GM21825 (cell line): Measurements from ENCODE around the gene UGGT1.
"Not testable (repeated sequence)": the region's sequence is repeated elsewhere in the genome, so short reads cannot be mapped to it uniquely, and the experiment has no call there.

Experiments used
- ATAC-seq: cut with Tn5 transposase; IDR thresholded peaks from one replicate; pipeline ENCODE4 v1.9.1; 2021; ENCODE audit warnings: mild to moderate bottlenecking, moderate library complexity; ENCODE audit not compliant: unreplicated experiment

UGGT1 gene

DNA sequence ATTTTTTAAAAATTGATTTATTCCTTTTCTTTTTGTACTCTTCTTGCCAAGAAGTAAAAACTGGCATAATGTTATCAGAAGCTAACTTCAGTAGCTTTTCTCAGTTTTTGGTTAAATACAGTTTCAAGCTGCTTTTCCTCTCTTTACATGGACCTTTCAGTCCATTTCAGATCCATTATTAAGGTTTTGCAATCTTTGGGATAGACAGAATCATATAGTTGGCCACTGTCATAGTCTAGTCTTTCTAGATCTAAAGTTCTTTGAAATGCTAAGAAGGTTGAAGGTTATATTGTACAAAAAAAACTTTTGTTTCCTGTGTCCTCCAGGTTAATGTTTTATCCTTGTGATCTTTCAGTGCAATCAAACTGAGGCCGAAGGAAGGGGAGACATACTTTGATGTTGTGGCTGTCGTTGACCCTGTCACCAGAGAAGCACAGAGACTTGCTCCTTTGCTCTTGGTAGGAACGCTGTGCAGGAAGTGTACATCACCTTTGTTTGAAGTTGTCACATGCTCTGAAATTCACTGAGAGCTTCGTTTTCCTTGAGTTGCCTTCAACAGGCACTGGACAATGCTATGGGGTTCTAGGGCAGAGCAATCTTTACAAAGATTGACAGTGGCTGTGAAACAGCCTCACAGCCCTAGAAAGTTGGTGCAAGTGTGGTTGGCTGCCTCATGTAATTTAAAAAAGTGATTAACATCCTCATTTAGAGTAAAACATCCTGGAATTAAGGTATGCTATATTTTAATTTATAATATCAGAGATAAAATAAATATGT, 79.1 kb downstream of the UGGT1 start:
- no peak for ATAC-seq

DNA sequence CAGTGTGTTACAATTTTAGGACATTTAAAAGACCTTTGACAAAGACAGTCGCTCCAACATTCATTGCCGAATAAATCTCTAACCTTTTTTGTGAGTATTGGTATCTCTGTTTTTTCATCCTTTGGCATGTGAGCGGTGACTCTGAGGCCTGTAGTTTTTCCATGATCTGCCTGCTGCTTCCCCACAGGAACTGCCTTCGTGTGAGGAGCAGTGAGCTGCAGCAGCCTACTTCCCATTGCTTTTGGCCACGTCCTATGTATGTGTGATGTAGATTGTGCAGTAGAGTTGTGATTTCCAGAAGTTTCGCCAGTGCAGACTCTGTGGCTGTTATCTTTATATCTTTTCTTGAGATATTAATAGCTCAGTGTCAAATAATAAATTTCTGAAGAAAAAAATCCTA, 79.8 kb downstream of the UGGT1 start:
- no peak for ATAC-seq

DNA sequence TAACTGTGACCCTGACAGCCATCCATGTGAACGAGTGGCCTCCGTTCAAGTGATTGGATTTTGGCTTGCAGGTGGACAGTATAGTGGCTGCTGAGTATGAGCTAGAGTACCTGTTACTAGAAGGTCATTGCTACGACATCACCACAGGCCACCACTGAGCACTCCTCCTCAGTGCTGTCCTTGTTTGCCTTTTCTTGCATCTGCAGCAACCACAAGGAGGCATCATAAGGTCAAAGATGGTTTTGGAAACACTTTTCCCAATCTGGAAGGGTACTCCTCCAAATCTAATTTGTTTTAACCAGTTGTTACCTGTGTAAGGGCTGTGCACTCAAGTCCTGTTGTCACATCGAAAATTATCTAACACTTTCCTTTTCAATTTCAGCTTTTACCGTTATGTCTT, 81.2 kb downstream of the UGGT1 start:
- ATAC-seq, result no peak

DNA sequence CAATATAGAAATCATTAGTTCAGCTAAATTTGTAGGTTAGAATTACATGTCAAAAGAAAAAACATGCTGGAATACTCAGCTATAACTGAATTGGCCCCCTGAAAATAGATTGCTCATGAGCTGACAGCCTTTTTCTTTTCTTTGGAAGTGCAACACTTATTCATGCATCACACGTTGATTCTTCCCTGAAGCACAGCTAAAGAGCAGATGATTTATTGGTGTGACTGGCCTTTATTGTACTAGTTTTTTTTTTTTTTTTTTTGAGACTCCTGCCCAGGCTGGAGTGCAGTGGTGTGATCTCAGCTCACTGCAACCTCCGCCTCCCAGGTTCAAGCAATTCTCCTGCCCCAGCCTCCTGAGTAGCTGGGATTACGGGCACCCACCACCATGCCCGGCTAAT, 83.1 kb downstream of the UGGT1 start:
- not testable (repeated sequence) for ATAC-seq

DNA sequence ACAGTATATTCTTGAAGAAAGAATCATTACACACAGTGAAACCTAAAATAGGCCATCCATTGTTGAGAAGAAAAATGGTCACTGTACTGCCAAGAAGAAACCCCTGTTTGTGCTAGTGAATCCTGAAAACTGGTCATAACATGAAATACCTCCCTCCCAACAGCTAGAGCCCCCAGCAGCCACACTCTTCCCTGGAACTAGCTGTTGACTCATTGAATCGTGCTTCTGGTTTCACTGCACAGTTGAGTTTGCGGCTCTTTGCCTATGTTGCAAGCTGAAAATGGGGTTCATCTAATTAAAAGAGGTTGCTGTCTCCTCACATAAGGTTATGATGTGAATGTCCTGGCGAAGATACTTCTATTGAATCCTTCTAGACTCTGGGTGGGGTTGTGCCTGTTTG, 86.3 kb downstream of the UGGT1 start:
- ATAC-seq, result no peak

DNA sequence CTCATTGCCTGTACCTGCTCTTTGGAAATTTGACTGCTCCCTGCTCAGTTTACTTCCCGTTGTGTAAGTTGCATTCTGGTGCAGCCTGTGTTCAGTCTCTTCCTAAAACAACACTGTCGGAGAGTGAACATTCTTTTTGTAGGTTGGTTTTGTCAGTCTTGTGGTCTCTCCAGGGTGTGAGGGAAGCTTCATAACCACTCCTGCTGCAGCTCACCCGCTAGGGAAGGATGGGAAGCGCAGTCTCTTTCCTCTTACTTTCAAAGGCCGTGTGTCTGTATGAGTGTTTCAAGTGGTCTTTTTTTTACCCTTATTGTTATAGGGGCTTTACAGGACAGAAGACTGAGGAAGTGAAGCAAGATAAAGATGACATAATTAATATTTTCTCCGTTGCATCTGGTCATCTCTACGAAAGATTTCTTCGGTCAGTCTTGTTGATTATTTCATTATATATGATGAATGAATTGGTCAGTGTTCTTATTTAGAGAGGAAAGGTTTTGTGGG, 87.2 kb downstream of the UGGT1 start:
- no peak for ATAC-seq

DNA sequence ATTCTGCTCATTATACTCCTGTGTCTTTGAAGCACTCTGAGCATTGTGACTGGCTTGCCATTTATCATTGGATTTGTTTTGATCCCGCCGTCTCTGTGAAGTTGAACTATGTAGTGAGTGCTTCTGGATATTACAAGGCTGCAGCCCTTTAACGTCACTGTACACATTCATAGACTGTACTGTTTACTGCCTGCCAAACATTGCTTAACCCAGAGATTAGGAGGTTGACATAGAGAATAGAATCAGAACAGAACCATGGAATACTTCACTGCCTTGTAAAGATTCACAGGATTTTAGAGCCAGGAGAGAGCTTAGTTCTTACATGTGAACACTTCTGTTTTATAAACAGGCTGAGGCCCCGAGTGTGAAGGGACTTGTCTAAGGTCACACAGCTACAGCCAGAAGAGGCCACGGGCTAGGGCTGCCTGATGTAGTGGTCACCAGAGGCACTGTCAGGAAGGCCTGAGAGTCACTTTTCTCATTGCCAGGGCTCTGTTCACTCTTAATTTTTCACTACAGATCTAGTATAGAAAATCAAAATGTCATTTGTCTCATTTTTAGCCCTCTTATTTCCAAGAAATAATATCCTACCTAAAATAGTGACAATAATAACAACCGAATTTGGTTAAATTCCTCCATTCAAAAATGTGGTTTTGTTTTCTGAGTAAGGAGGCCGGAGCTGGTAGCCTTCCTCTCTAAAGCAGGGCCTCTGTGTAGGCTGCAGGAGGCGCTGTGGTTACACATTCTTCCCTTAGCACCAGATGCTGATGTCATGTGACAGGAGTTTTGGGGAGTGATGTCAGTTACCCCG, 87.9 kb downstream of the UGGT1 start:
- no peak for ATAC-seq

- ATAC-seq, result no peak
These were observed 88.4 kb downstream of the UGGT1 start for GRCh38 chr2:128179461-128179755.

- ATAC-seq, result no peak
These were observed 89.0 kb downstream of the UGGT1 start for GRCh38 chr2:128180031-128180430.

GRCh38 chr2:128185576-128185975, 94.6 kb downstream of the UGGT1 start:
- ATAC-seq, result no peak

GRCh38 chr2:128187032-128187654, 96.1 kb downstream of the UGGT1 start:
- no peak for ATAC-seq

DNA sequence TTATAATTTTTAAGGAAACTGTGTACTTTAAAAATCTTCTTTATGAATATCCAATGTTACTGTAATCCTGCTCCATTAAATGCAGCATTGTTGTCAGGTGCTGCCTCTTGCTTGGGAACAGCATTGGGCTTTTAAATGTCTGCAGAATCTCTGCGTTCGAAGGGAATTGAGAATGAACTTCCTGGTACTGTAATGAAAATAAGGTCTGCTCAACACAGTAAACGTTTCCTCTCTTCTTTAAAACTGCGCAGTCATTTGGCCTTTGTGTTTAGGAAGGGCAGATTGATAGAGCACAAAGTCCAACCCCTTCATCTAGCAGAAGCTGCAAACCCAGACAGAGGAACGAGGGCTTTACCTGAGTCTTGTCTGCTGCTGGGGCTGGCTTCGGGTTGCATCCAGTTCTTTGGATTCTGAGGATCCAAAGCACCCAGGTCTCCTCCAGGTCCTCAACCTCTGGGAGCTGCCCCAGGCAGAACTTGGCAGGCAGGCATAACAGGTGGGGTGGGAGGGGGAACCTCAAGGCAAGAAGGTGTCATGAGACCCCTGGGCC, 104.5 kb downstream of the UGGT1 start:
- no peak for ATAC-seq

- no peak for ATAC-seq
These were observed 105.0 kb downstream of the UGGT1 start for GRCh38 chr2:128196026-128196425.

GRCh38 chr2:128196471-128196931, 105.5 kb downstream of the UGGT1 start:
- ATAC-seq, result no peak

DNA sequence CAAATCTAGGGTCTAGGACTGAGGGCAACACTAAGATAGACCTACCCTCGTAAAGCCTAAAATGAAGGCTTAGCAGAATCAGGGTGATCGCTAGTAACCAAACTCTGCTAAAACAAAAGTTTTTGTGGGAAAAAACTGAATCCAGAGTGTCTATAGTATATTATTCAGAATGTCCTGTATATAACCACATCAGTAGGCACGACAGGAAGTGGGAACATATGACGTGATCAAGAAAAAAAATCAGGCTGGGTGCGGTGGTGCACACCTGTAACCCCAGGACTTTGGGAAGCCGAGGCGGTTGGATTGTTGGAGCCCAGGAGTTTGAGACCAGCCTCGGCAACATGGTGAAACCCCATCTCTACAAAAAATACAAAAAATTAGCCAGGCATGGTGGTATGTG, 106.1 kb downstream of the UGGT1 start:
- ATAC-seq, result no peak

DNA sequence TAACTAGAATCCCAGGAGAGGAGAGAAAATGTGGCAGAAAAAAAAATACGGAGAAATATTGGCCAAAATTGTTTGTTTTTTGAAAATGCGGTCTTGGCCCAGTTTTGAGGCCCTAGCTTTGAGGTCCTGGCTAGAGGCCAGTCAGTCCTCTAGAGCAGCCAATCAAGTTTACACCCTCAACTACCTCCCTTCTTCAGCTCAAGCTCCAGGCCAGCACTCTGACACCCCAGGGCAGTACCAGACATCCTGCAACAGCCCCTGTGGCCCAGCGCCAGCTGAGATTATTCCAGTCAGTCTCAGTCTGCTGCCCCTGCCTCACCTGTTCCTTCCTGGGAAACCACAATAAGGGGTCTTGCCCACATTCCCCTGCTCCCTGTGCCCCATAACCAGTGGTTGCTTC, 107.7 kb downstream of the UGGT1 start:
- no peak for ATAC-seq

GRCh38 chr2:128199141-128199540, 108.1 kb downstream of the UGGT1 start:
- no peak for ATAC-seq

DNA sequence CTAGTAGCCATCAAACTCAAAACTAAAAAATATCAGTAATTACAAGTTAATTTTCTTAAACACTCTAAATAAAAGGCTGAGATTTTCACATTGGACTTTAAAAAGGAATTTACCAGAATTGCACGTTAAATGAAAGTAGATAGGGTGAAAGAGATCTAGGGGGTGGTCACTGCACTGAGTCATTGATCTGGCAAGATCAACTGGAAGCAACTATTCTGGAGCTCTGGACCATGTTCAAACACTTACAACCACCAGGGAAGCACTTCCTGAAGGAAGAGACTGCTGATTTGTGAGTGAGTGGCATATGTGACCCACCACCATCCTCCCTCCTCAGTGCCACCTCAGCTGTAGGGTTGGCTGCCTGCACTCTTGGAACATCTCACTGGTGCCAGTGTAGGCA, 111.8 kb downstream of the UGGT1 start:
- ATAC-seq, result no peak

GRCh38 chr2:128206245-128206644, 115.2 kb downstream of the UGGT1 start:
- no peak for ATAC-seq

DNA sequence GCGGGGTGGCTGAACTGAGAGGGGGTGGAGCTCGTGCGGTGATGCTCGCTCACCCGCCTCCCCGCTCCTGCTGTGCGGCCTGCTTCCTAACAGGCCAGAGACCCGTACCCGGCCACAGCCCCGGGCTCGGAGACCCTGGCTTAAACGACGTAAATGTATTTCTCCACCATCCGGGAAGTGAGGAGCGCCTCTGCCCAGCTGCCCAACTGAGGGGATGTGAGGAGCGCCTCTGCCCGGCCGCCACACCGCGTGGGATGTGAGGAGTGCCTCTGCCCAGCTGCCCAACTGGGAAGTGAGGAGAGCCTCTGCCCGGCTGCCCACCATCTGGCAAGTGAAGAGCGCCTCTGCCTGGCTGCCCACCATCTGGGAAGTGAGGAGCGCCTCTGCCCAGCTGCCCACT, 117.0 kb downstream of the UGGT1 start:
- ATAC-seq, result no peak

GRCh38 chr2:128208631-128209324, 117.8 kb downstream of the UGGT1 start:
- not testable (repeated sequence) for ATAC-seq
